Measurements from ENCODE around the gene C7orf33.

C7orf33 gene

GRCh38 chr7:148630078-148630477, 39.5 kb downstream of the C7orf33 start:
- no peak for DNase-seq

- no peak for DNase-seq
Observed at GRCh38 chr7:148633761-148634160, 43.2 kb downstream of the C7orf33 start.

- DNase-seq: no peak
Observed at GRCh38 chr7:148637094-148637493, 46.5 kb downstream of the C7orf33 start.

GRCh38 chr7:148645898-148646297, 55.3 kb downstream of the C7orf33 start:
- DNase-seq: no peak

GRCh38 chr7:148650232-148650858, 59.8 kb downstream of the C7orf33 start:
- no peak for DNase-seq

DNA sequence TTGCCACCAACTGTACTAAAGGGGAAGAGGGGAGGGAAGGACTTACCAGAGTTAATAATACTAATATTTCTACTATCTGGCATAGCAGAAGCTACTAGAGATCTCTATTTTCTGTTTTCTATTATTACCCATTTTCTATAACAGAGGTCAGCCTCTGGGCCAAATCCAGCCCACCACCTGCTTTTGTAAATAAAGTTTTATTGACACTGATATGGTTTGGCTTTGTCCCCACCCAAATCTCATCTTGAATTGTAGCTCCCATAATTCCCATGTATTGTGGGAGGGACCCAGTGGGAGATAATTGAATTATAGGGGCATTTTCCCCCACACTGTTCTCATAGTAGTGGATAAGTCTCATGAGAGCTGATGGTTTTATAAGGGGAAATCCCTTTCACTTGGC, 62.2 kb downstream of the C7orf33 start:
- DNase-seq: no peak

- DNase-seq: no peak
Observed at GRCh38 chr7:148657929-148658328, 67.4 kb downstream of the C7orf33 start.

- DNase-seq: no peak
Observed at GRCh38 chr7:148661471-148661870, 70.9 kb downstream of the C7orf33 start.

DNA sequence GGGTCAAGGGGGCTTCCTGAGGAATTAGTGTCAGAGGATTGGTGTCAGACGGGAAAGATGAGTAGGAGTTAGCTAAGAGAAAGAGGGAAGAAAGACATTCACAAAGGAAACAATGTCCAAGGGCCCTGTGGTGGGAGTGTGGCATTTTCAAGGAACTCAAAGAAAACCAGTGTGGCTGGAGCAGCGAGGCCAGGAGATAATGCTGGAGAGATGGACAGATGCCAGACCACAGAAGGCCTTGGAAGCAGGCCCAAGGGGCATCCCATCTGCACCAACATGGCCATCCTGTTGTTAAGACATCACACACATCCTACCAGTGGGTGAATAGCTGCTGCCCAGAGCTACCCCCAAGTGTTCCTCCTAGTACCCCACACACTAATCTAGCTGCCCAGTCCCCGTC, 72.1 kb downstream of the C7orf33 start:
- no peak for DNase-seq

DNA sequence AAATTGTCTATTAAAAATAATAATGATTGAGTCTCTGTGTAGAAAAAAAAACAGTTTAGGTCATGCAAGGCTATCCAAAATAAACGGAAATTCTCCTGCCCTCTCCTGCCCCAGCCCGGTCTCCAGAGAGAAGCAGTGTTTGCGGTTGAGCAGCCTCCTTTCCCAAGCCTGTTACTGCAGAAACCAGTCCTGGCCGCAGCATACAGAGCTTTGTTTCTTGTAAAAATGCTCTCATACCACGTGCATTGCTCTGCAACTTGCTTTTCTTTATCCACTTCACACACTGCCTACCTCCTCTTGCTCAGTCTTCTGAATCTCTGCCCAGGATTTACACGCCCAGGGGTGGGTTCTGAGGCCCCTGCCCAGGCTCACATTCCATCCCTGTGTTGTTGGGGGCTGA, 73.8 kb downstream of the C7orf33 start:
- no peak for DNase-seq

DNA sequence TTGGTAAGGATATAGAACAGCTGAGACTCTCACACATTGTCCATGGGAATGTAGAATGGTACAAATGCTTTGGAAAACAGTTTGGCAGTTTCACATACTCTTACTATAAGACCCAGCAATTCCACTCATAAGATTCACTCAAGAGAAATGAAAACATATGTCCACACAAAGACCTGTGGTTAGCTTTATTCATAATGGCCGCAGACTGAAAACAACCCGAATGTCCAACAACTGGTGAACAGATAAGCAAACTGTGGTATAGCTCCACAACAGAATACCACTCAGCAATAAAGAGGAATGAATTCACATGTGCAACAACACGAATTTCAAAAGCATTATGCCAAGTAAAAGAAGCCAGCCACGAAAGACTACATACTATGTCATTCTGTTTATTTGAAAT, 74.7 kb downstream of the C7orf33 start:
- no peak for DNase-seq

All from CD4-positive, alpha-beta T cell treated with Interleukin-6 for 4 hours (primary cell).